GM12801 (cell line): ENCODE data around the gene LPCAT2.

Source experiments
- TF ChIP-seq, protein P1 (sequence below): IDR thresholded peaks from one replicate; pipeline ENCODE4 v1.5.1; 2011; ENCODE audit warnings: control low read depth; ENCODE audit not compliant: insufficient read length; ENCODE audit errors: extremely low read depth

The LPCAT2 gene

GRCh38 chr16:55494994-55495421 is 13.9 kb upstream of the LPCAT2 start:
- TF ChIP-seq, protein P1, sequence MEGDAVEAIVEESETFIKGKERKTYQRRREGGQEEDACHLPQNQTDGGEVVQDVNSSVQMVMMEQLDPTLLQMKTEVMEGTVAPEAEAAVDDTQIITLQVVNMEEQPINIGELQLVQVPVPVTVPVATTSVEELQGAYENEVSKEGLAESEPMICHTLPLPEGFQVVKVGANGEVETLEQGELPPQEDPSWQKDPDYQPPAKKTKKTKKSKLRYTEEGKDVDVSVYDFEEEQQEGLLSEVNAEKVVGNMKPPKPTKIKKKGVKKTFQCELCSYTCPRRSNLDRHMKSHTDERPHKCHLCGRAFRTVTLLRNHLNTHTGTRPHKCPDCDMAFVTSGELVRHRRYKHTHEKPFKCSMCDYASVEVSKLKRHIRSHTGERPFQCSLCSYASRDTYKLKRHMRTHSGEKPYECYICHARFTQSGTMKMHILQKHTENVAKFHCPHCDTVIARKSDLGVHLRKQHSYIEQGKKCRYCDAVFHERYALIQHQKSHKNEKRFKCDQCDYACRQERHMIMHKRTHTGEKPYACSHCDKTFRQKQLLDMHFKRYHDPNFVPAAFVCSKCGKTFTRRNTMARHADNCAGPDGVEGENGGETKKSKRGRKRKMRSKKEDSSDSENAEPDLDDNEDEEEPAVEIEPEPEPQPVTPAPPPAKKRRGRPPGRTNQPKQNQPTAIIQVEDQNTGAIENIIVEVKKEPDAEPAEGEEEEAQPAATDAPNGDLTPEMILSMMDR: no peak

DNA sequence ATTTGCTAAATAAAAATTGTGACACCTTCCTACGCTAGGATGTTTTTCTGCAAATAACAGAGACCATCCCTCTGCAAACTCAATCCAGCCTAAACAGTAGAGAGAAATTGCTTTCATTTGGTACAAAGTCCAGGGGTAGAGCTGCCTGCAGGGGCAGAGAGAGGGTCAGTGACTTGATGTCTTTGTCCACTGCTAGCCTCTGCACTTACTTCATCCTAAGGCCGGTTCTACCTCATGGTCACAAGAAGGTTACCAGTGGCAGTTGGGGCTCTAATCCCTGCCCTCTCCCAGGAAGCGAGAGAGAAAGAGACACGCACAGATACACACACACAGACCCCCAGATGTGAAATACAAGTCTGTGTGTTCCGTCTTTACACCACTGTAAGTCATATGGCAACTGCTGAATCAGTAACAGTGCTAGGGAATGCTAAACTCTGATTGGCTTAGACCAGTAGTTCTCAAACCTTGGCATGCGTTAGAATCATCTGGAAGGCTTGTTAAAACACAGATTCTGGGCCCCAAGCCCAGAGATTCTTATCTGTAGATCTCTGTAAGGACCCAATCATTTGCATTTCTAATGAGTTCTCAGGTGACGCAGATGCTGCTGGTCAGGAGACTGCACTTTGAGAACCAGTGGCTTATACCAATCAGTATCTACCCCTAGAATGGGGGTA is 13.1 kb upstream of the LPCAT2 start:
- TF ChIP-seq, protein P1: no peak

- TF ChIP-seq, protein P1: no peak
Measured at GRCh38 chr16:55496509-55497145, 12.2 kb upstream of the LPCAT2 start.

GRCh38 chr16:55497558-55497957 is 11.3 kb upstream of the LPCAT2 start:
- TF ChIP-seq, protein P1: no peak

- TF ChIP-seq, protein P1: no peak
Measured at GRCh38 chr16:55498101-55498500, 10.8 kb upstream of the LPCAT2 start.

GRCh38 chr16:55499281-55499680 is 9.6 kb upstream of the LPCAT2 start:
- TF ChIP-seq, protein P1: no peak

- TF ChIP-seq, protein P1: no peak
Measured at GRCh38 chr16:55499951-55500529, 8.8 kb upstream of the LPCAT2 start.
